ENCODE results near the gene PHF3. TPM values are rescaled to one million over a fixed set of nuclear protein-coding genes. Genes with fewer than 3 reads are reported as not detected.

Gene PHF3
- total RNA-seq, 1 experiment from 2014 or later, result 66.6 TPM

- DNase-seq, result no peak
- Histone ChIP-seq H3T11ph (ENCODE audit: low read length) (no peak overlapping the region), H3K4me2 (ENCODE audit: insufficient read depth, insufficient read length, low read length) (no peak overlapping the region), H3K14ac (ENCODE audit: insufficient read depth, low read length) (no peak overlapping the region), H3K9me3 (ENCODE audit: control insufficient read depth, low read depth, low read length) (no peaks in the 10 kb centered on the region), H3K4ac (ENCODE audit: low read depth, low read length) (no peak overlapping the region), H3K79me1 (ENCODE audit: insufficient read depth, low read depth, low read length, poor library complexity, severe bottlenecking) (peaks cover 4% of the 10 kb centered on the region), H3K4me1 (ENCODE audit: insufficient read depth, low read length) (peaks cover 4% of the 10 kb centered on the region; the same call in 1 of the 2 replicates), H2AFZ (ENCODE audit: low read length) (no peak overlapping the region), H3K9ac (ENCODE audit: extremely low read depth, insufficient read length, low read length) (no peak overlapping the region), H3K56ac (ENCODE audit: insufficient read length, low read depth, low read length) (no peak overlapping the region), H3K23ac (ENCODE audit: insufficient read length, low read depth, low read length) (no peak overlapping the region), H4K8ac (replicated peaks; ENCODE audit: insufficient read length, low read depth, low read length) (no peak overlapping the region), H3K27me3 (ENCODE audit: insufficient read depth, low read length) (no peaks in the 10 kb centered on the region), H3K79me2 (ENCODE audit: insufficient read depth, low read length) (peaks cover 20% of the 10 kb centered on the region; the same call in 1 of the 2 replicates), H2BK12ac (ENCODE audit: insufficient read length, low read depth, low read length) (no peak overlapping the region), H2BK120ac (ENCODE audit: low read depth, low read length, poor library complexity, severe bottlenecking) (no peak overlapping the region), H2BK15ac (ENCODE audit: low read depth, low read length) (no peak overlapping the region), H4K91ac (ENCODE audit: insufficient read length, low read depth, low read length) (no peak overlapping the region), H2BK20ac (ENCODE audit: low read depth, low read length, poor library complexity, severe bottlenecking) (no peak overlapping the region), H2BK5ac (ENCODE audit: insufficient read length, low read length) (no peak overlapping the region), H3K18ac (ENCODE audit: insufficient read length, low read depth, low read length) (no peak overlapping the region), H2AK5ac (ENCODE audit: insufficient read length, low read length) (no peak overlapping the region), H4K5ac (ENCODE audit: insufficient read length, low read depth, low read length) (no peak overlapping the region), H3K23me2 (ENCODE audit: insufficient read length, low read depth, low read length, poor library complexity, severe bottlenecking) (no peaks in the 10 kb centered on the region), H4K20me1 (ENCODE audit: control insufficient read depth, insufficient read depth, insufficient read length) (no peaks in the 10 kb centered on the region), H3K27ac (ENCODE audit: insufficient read length, low read depth, low read length) (no peak overlapping the region)
- Mint-ChIP-seq H3K27me3 (ENCODE audit: low read depth) (no peaks in the 10 kb centered on the region), H3K4me3 (no peak overlapping the region), H3K9me3 (no peaks in the 10 kb centered on the region), H3K27ac (no peak overlapping the region), H3K4me1 (peaks cover 11 to 21% of the 10 kb centered on the region in 2 experiments), H3K36me3 (ENCODE audit: insufficient read depth in 1 of 3, low read depth in 3 of 3) (peaks cover 4 to 20% (median 15%) of the 10 kb centered on the region in 3 experiments; a peak in 5 of 7 replicates)
- WGBS (ENCODE audit: extremely low coverage, insufficient read length, low lambda C conversion rate), result no CpG with 5 or more reads among the region's 1 CpG
- TF ChIP-seq CTCF (conservative IDR thresholded peaks at IDR 0.05), result no peak
These were observed 41.7 kb downstream of the PHF3 start for GRCh38 chr6:63677282-63677681.

Data from H9 (cell line).